ENCODE measurements around the gene CYB5R4. TPM values are rescaled to one million over a fixed set of nuclear protein-coding genes. Genes with fewer than 3 reads are reported as not detected.

CYB5R4 gene
- total RNA-seq, 4 donors from 2014 or later: 4.7 to 13.5 (median 8.7) TPM

DNA sequence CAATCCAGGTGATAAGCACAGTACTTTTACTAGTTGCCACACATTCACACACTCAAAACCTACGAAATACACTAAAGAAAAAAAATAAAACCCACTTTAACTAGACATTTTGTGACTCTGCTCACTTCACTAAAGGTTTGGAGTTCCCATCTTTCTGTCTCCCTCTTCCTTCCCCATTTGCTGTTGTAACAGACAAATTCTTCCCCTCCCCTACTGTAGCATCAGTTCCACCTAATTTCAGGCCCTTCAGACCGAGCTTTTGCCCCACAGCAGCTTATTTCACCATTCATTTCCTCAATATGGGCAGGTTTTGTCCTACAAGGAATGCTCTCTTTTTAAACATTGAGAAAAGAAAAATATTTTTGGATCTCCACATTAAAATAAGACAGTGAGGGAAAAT lies 142.7 kb downstream of the CYB5R4 start:
- Histone ChIP-seq H3K36me3 (no peaks in the 10 kb centered on the region), H3K4me3 (no peak overlapping the region), H3K27me3 (no peaks in the 10 kb centered on the region), H3K9me3 (no peaks in the 10 kb centered on the region), H3K27ac (no peak overlapping the region), H3K4me1 (no peaks in the 10 kb centered on the region)
- 83% methylated on average over 2 of the region's 2 CpGs for WGBS
- no peak for DNase-seq (ENCODE audit: low spot score in 2 of 2)
- TF ChIP-seq, protein P1, sequence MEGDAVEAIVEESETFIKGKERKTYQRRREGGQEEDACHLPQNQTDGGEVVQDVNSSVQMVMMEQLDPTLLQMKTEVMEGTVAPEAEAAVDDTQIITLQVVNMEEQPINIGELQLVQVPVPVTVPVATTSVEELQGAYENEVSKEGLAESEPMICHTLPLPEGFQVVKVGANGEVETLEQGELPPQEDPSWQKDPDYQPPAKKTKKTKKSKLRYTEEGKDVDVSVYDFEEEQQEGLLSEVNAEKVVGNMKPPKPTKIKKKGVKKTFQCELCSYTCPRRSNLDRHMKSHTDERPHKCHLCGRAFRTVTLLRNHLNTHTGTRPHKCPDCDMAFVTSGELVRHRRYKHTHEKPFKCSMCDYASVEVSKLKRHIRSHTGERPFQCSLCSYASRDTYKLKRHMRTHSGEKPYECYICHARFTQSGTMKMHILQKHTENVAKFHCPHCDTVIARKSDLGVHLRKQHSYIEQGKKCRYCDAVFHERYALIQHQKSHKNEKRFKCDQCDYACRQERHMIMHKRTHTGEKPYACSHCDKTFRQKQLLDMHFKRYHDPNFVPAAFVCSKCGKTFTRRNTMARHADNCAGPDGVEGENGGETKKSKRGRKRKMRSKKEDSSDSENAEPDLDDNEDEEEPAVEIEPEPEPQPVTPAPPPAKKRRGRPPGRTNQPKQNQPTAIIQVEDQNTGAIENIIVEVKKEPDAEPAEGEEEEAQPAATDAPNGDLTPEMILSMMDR (IDR thresholded peaks at IDR 0.05): no peak
- no peak for TF ChIP-seq POLR2AphosphoS5 (IDR thresholded peaks at IDR 0.05)
- TF ChIP-seq EP300 (IDR thresholded peaks at IDR 0.05): no peak
- no peak for TF ChIP-seq POLR2A (IDR thresholded peaks at IDR 0.05)

DNA sequence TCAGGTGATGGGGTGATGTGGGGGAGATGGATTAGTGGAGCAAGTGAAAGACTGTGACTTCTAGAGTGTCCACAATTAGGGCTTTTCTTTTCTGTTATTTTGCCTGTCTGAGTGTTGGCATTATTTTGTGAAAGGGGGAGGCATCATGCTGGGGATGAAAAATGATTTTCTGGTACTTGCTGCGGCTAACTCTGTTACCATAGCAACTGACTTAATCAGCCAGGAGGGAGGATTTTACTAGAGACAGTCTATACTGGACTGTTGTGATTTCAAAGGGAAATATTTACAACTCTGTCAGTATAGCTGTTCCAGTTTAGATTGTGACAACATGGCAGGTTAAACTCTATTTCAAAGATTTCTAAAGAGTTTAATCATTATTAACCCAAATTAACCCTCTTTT lies 143.6 kb downstream of the CYB5R4 start:
- TF ChIP-seq EP300 (IDR thresholded peaks at IDR 0.05) (no peak), POLR2A (IDR thresholded peaks at IDR 0.05) (no peak), POLR2AphosphoS5 (IDR thresholded peaks at IDR 0.05) (no peak)
- TF ChIP-seq, protein P1 (IDR thresholded peaks at IDR 0.05): no peak
- Histone ChIP-seq H3K9me3 (no peaks in the 10 kb centered on the region), H3K4me1 (no peaks in the 10 kb centered on the region), H3K27me3 (no peaks in the 10 kb centered on the region), H3K36me3 (no peaks in the 10 kb centered on the region), H3K4me3 (no peak overlapping the region), H3K27ac (no peak overlapping the region)
- no peak for DNase-seq (ENCODE audit: low spot score in 2 of 2)
- 53% methylated on average over 1 of the region's 1 CpG for WGBS

DNA sequence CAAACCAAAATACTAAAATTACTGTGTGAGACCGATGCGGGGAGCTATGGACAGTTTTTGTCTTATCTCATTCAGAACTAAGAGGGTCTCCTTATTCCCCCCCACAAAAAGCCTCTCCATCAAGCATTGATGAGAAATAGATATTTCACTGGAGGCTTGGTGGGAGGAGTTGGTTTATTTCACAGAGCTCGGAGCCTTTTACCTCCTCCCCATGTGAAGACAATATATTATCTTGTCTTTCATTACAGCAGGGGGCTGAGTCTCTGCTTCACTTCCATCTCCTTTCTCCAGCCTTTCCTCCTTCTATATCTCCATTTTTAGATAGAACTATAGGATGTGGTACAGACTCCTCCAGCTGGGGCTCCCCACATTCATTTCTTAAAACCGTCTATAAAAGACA lies 144.2 kb downstream of the CYB5R4 start:
- Histone ChIP-seq H3K27ac (no peak overlapping the region), H3K36me3 (no peaks in the 10 kb centered on the region), H3K4me1 (no peaks in the 10 kb centered on the region), H3K27me3 (no peaks in the 10 kb centered on the region), H3K9me3 (no peaks in the 10 kb centered on the region), H3K4me3 (no peak overlapping the region)
- no peak for DNase-seq (ENCODE audit: low spot score in 2 of 2)
- 77% methylated on average over 4 of the region's 4 CpGs for WGBS
- TF ChIP-seq, protein P1 (IDR thresholded peaks at IDR 0.05): no peak
- TF ChIP-seq POLR2A (IDR thresholded peaks at IDR 0.05): no peak
- TF ChIP-seq POLR2AphosphoS5 (IDR thresholded peaks at IDR 0.05): no peak
- no peak for TF ChIP-seq EP300 (IDR thresholded peaks at IDR 0.05)

DNA sequence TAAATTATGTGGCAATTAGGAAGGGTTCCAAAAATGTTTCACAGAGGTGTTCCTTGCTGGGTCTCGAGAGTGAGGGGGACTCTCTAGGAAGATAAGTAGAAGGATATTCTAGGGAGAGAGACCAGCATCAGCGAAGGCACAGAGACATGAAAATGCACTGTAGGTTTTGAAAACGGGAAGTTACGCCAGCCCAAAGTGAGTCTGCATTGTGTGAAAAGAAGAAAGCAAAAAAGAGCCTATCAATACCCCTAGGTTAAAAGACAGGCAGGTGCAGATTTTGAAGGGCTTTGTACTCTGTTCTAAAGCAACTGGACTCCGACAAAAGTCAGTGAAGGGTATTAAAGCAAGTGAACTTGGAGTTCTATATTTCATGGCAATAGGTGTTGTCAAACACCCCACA lies 148.4 kb downstream of the CYB5R4 start:
- H3K4me1 ChIP-seq: no peaks in the 10 kb centered on the region
- no peak for TF ChIP-seq EP300 (IDR thresholded peaks at IDR 0.05)
- no peak for TF ChIP-seq POLR2AphosphoS5 (IDR thresholded peaks at IDR 0.05)
- TF ChIP-seq, protein P1 (IDR thresholded peaks at IDR 0.05): no peak
- no peak for TF ChIP-seq POLR2A (IDR thresholded peaks at IDR 0.05)
- 79% methylated on average over 5 of the region's 5 CpGs for WGBS
- H3K4me3 ChIP-seq: no peak overlapping the region
- no peak overlapping the region for H3K27ac ChIP-seq
- H3K9me3 ChIP-seq: no peaks in the 10 kb centered on the region
- H3K36me3 ChIP-seq: no peaks in the 10 kb centered on the region
- no peak for DNase-seq (ENCODE audit: low spot score in 2 of 2)
- H3K27me3 ChIP-seq: no peaks in the 10 kb centered on the region

DNA sequence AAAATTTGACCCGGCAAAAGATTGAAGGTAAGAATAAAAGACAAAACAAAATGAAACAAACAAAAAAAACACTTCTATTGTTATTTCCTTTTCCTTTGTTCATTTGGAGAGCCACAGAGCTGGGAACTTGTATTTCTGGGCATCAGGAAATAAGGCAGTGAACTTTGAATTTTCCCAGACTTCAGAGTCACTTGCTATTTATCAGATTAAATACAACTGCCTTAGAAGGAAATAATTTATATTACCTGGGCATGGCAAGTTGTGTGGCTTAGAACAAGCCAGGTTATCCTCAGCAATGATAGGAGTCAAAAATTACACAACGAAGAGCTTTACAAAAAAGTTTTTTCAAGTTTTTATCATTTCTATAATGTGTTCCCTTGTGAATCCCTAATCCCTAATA lies 153.9 kb downstream of the CYB5R4 start:
- WGBS: 82% methylated on average over 2 of the region's 2 CpGs
- H3K36me3 ChIP-seq: no peaks in the 10 kb centered on the region
- no peaks in the 10 kb centered on the region for H3K4me1 ChIP-seq
- H3K9me3 ChIP-seq: no peaks in the 10 kb centered on the region
- no peak for TF ChIP-seq POLR2A (IDR thresholded peaks at IDR 0.05)
- TF ChIP-seq EP300 (IDR thresholded peaks at IDR 0.05): no peak
- TF ChIP-seq, protein P1 (IDR thresholded peaks at IDR 0.05): no peak
- TF ChIP-seq POLR2AphosphoS5 (IDR thresholded peaks at IDR 0.05): no peak
- H3K4me3 ChIP-seq: no peak overlapping the region
- DNase-seq (ENCODE audit: low spot score in 2 of 2): no peak
- peaks cover 3% of the 10 kb centered on the region for H3K27me3 ChIP-seq
- no peak overlapping the region for H3K27ac ChIP-seq
